ENCODE data around the gene TMEM208. TPM values are rescaled to one million over a fixed set of nuclear protein-coding genes. Genes with fewer than 3 reads are reported as not detected.

Gene TMEM208
- total and polyA plus RNA-seq, 12 donors, result 52.1 to 289 (median 80.4) TPM

DNA sequence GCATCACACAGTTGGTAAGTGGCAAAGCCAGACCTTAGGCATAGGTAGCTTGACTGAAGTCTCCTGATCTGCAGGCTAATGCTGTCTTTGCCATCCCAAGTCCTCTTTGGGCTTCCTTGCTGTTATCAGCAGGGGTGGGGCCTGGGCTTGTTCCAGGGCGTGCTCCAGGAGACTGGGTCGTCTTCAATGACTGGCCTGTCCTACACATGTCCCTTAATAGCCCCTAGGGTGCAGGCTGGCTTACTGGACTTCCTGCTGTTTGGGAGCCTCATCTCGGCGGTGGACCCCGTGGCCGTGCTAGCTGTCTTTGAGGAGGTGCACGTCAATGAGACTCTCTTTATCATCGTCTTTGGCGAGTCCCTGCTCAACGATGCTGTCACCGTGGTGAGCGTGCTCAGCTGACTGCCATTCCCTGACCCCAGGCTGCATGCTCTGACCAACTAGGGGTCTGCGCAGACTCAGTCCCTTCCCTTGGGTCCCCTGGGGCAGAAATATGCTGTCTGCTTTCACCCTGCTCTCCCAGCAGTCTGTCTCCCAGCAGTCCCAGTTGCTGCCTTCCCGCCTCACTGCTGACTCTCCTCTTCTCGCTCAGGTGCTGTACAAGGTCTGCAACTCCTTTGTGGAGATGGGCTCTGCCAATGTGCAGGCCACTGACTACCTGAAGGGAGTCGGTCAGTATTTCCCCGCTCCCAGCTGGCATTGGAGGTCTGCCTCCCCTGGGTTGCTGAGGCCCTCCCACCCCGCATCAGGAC lies 28.0 kb downstream of the TMEM208 start:
- Histone ChIP-seq H3K4me3 (no peak overlapping the region), H3K27ac (no peak overlapping the region), H3K36me3 (replicated peaks in 1 of 2) (no peaks in the 10 kb centered on the region), H3K9me3 (replicated peaks in 1 of 3) (no peaks in the 10 kb centered on the region), H3K27me3 (no peaks in the 10 kb centered on the region), H3K4me1 (replicated peaks in 1 of 2) (no peaks in the 10 kb centered on the region)
- no peak for DNase-seq
- 85 to 96% (median 90%) methylated on average over 8 to 18 of the region's 18 CpGs for WGBS, 4 donors
- intact Hi-C loops (cut with DNase I), result no loop called here
- TF ChIP-seq, protein P1, sequence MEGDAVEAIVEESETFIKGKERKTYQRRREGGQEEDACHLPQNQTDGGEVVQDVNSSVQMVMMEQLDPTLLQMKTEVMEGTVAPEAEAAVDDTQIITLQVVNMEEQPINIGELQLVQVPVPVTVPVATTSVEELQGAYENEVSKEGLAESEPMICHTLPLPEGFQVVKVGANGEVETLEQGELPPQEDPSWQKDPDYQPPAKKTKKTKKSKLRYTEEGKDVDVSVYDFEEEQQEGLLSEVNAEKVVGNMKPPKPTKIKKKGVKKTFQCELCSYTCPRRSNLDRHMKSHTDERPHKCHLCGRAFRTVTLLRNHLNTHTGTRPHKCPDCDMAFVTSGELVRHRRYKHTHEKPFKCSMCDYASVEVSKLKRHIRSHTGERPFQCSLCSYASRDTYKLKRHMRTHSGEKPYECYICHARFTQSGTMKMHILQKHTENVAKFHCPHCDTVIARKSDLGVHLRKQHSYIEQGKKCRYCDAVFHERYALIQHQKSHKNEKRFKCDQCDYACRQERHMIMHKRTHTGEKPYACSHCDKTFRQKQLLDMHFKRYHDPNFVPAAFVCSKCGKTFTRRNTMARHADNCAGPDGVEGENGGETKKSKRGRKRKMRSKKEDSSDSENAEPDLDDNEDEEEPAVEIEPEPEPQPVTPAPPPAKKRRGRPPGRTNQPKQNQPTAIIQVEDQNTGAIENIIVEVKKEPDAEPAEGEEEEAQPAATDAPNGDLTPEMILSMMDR (IDR thresholded peaks at IDR 0.05), result no peak
- TF ChIP-seq POLR2A (IDR thresholded peaks at IDR 0.05), result no peak

DNA sequence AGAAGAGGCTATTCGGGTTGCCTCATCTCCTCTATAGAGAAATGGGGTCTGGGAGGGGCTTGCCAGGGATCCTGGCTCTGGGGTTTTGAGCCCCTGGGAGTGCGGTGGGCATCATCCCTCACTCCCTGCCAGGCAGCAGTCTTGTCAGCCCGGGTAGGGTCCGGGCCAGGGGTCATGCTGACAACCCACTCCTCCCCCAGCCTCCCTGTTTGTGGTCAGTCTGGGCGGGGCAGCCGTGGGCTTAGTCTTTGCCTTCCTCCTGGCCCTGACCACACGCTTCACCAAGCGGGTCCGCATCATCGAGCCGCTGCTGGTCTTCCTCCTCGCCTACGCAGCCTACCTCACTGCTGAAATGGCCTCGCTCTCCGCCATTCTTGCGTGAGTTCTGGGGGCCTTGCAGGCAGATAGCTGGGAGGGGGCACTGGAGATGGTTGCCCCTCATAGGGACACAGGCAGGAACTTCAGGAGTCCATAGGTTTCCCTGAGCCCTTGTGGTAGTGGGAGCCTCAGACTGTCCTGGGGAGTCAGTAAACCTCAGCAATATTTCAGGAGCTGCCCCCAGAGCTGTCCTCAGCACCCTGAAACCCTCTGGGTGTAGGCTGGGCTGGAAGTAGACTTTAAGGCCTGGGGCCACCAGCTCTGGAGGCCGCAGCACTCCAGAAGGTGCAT lies 28.8 kb downstream of the TMEM208 start:
- WGBS, 4 donors, result 88 to 95% (median 93%) methylated on average over 14 to 17 of the region's 17 CpGs
- intact Hi-C loops (cut with DNase I), result no loop called here
- no peak for DNase-seq

DNA sequence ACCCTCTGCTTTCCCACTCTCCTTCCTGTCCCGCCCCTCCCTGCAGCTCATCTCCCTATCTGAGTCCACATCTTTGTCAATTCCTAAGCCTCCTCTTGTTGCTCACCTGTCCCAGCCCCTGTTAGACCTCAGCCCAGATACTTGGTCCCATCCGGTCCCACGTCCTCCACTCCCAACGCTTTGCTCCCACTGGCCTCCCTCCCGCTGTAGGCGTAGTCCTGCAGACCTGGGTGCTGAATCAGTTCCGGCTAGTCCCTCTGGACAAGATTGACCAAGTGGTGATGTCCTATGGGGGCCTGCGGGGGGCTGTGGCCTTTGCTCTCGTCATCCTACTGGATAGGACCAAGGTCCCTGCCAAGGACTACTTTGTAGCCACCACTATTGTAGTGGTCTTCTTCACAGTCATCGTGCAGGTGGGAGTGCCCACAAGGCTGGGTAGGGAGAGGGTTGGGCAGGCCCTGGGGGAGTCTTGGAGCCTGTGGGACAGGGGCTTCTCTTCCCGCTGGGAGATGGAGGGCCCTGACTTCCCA lies 29.8 kb downstream of the TMEM208 start:
- TF ChIP-seq, protein P1 (IDR thresholded peaks at IDR 0.05), result no peak
- no peak for TF ChIP-seq POLR2A (IDR thresholded peaks at IDR 0.05)
- WGBS, 4 donors, result 93 to 97% (median 94%) methylated on average over 8 to 11 of the region's 11 CpGs
- DNase-seq, result peak in 1 of 7 donors; percentile 4

More for the DNA sequence above, 28.8 kb downstream of the TMEM208 start:
- Histone ChIP-seq H3K4me1 (replicated peaks in 1 of 2) (no peaks in the 10 kb centered on the region), H3K4me3 (no peak overlapping the region), H3K9me3 (replicated peaks in 1 of 3) (no peaks in the 10 kb centered on the region), H3K36me3 (replicated peaks in 1 of 2) (no peaks in the 10 kb centered on the region), H3K27ac (no peak overlapping the region), H3K27me3 (no peaks in the 10 kb centered on the region)
- TF ChIP-seq, protein P1 (IDR thresholded peaks at IDR 0.05), result no peak
- no peak for TF ChIP-seq POLR2A (IDR thresholded peaks at IDR 0.05)

GRCh38 chr16:67257486-67258160 lies 30.7 kb downstream of the TMEM208 start:
- 49 to 73% (median 71%) methylated on average over 2 to 4 of the region's 4 CpGs for WGBS, 4 donors
- Histone ChIP-seq H3K9me3 (replicated peaks in 1 of 3) (no peaks in the 10 kb centered on the region), H3K4me1 (replicated peaks in 1 of 2) (no peaks in the 10 kb centered on the region), H3K4me3 (no peak overlapping the region), H3K27ac (no peak overlapping the region), H3K36me3 (replicated peaks in 1 of 2) (no peaks in the 10 kb centered on the region), H3K27me3 (no peaks in the 10 kb centered on the region)
- no peak for DNase-seq
- TF ChIP-seq, protein P1 (IDR thresholded peaks at IDR 0.05), result no peak
- TF ChIP-seq POLR2A (IDR thresholded peaks at IDR 0.05), result no peak
- intact Hi-C loops (cut with DNase I), result no loop called here

More for the DNA sequence above, 29.8 kb downstream of the TMEM208 start:
- no peaks in the 10 kb centered on the region for H3K36me3 ChIP-seq (replicated peaks in 1 of 2)
- H3K4me1 ChIP-seq (replicated peaks in 1 of 2), result no peaks in the 10 kb centered on the region
- no peak overlapping the region for H3K27ac ChIP-seq
- H3K27me3 ChIP-seq, result no peaks in the 10 kb centered on the region
- H3K4me3 ChIP-seq, result no peak overlapping the region
- intact Hi-C loops (cut with DNase I), result no loop called here
- H3K9me3 ChIP-seq (replicated peaks in 1 of 3), result no peaks in the 10 kb centered on the region

Data from adrenal gland (tissue), 12 donors.